ENCODE results near the gene TMEM272. TPM values are rescaled to one million over a fixed set of nuclear protein-coding genes. Genes with fewer than 3 reads are reported as not detected.

The TMEM272 gene
- total and polyA plus RNA-seq, 2 of the 4 experiments (the other 2 are of a cell fraction) = not detected

DNA sequence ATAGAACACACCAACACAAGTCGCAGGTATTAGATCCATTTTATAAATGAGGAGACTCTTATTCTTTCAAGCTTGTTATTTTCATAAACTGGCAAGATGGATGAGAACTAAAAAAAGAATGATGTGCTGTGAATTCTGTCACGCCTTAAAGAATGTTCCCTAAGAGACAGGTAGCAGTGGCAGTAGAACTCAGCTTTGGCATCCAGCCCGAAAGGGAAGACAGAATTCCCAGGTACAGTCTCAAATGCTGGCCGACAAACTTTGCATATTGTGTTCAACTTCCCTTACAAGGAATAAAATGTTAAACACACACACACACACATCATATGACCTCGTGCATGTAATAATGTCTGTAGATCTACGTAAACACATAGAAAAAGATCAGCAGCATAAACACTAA lies 3.2 kb downstream of the TMEM272 start:
- H3K4ac ChIP-seq (ENCODE audit: low read depth, low read length) = no peak overlapping the region
- H3K36me3 ChIP-seq (ENCODE audit: control insufficient read depth, insufficient read depth, low read length) = no peaks in the 10 kb centered on the region
- H3K4me1 ChIP-seq (ENCODE audit: control insufficient read depth, insufficient read depth, low read length) = no peaks in the 10 kb centered on the region
- no CpG with 5 or more reads among the region's 6 CpGs for WGBS, 2 experiments (ENCODE audit: extremely low coverage in 2 of 2, insufficient read length in 1 of 2)
- no peak overlapping the region for H4K91ac ChIP-seq (ENCODE audit: insufficient read depth, low read depth, low read length)
- no peak overlapping the region for H4K8ac ChIP-seq (ENCODE audit: low read depth in 2 of 2, low read length in 2 of 2)
- no peaks in the 10 kb centered on the region for H4K20me1 ChIP-seq (ENCODE audit: insufficient read depth, low read length)
- no peaks in the 10 kb centered on the region for H3K79me1 ChIP-seq (ENCODE audit: low read depth in 1 of 2, low read length in 2 of 2)
- H3K4me2 ChIP-seq (ENCODE audit: low read depth, low read length) = no peak overlapping the region
- H2BK5ac ChIP-seq (ENCODE audit: low read depth, low read length, poor library complexity, severe bottlenecking) = no peak overlapping the region
- no peak overlapping the region for H3K27ac ChIP-seq (ENCODE audit: insufficient read depth, low read length)
- DNase-seq = no peak
- no peak overlapping the region for H2AK9ac ChIP-seq (replicated peaks; ENCODE audit: low read depth, low read length, poor library complexity)
- dilution Hi-C loops (cut with HindIII; ENCODE audit: low sequenced_read_pairs, unreplicated experiment) (no loop called here), in situ Hi-C loops (cut with MboI; ENCODE audit: low sequenced_read_pairs) (no loop called here), intact Hi-C loops (cut with micrococcal nuclease) (no loop called here)
- BruUV-seq (replicated peaks) = no TSS peak
- H2AFZ ChIP-seq (replicated peaks; ENCODE audit: low read length, poor library complexity) = no peak overlapping the region
- H3K9ac ChIP-seq (ENCODE audit: low read depth, low read length) = no peak overlapping the region
- peaks cover 38% of the 10 kb centered on the region for H3K27me3 ChIP-seq (ENCODE audit: control insufficient read depth, insufficient read depth, low read length)
- H2BK20ac ChIP-seq (ENCODE audit: low read depth, low read length) = no peak overlapping the region
- H3K56ac ChIP-seq (ENCODE audit: extremely low read depth, insufficient read depth, low read length) = no peak overlapping the region
- CTCF ChIA-PET = no interaction called here
- no peak overlapping the region for H3K4me3 ChIP-seq (ENCODE audit: insufficient read depth, low read depth, low read length)
- H2AK5ac ChIP-seq (ENCODE audit: low read depth, low read length) = no peak overlapping the region
- no peaks in the 10 kb centered on the region for H3K9me3 ChIP-seq (ENCODE audit: control insufficient read depth, insufficient read depth, low read length)
- H3K9me1 ChIP-seq (ENCODE audit: insufficient read depth, low read length) = no peaks in the 10 kb centered on the region
- no peak overlapping the region for H2BK15ac ChIP-seq (ENCODE audit: low read depth, low read length)
- H3K23ac ChIP-seq (ENCODE audit: low read depth, low read length) = no peak overlapping the region
- TF ChIP-seq BHLHE40 (IDR thresholded peaks at IDR 0.05; ENCODE audit: low read depth, low read length) = no peak
- TF ChIP-seq SMC3 (IDR thresholded peaks at IDR 0.05; ENCODE audit: low read depth, low read length) = no peak
- TF ChIP-seq MXI1 (IDR thresholded peaks at IDR 0.05; ENCODE audit: borderline replicate concordance, low read depth, low read length) = no peak
- no peak for TF ChIP-seq NFE2L2 (IDR thresholded peaks at IDR 0.05; ENCODE audit: low read depth, low read length)
- no peak for TF ChIP-seq ELK1 (IDR thresholded peaks at IDR 0.05; ENCODE audit: borderline replicate concordance, low read depth, low read length)
- no peak for TF ChIP-seq MAFK (IDR thresholded peaks at IDR 0.05; ENCODE audit: low read depth, low read length)
- TF ChIP-seq MAZ (IDR thresholded peaks at IDR 0.05; ENCODE audit: borderline replicate concordance, low read depth, low read length) = no peak
- TF ChIP-seq CHD1 (IDR thresholded peaks at IDR 0.05; ENCODE audit: low read depth, low read length) = no peak
- TF ChIP-seq RFX5 (IDR thresholded peaks at IDR 0.05; ENCODE audit: low read depth, low read length) = no peak
- no peak for TF ChIP-seq POLR2A (IDR thresholded peaks at IDR 0.05; ENCODE audit: low read depth, low read length)
- no peak for TF ChIP-seq FOS (IDR thresholded peaks at IDR 0.05; ENCODE audit: low read depth, low read length)
- no peak for TF ChIP-seq CEBPB (IDR thresholded peaks at IDR 0.05; ENCODE audit: low read depth, low read length)
- no peak overlapping the region for H2BK120ac ChIP-seq (ENCODE audit: low read depth, low read length)
- no peak for ATAC-seq (ENCODE audit: low read depth)
- H3K18ac ChIP-seq (ENCODE audit: low read depth, low read length) = no peak overlapping the region
- H3K14ac ChIP-seq (replicated peaks; ENCODE audit: low read depth, low read length) = no peak overlapping the region
- no peak overlapping the region for H4K5ac ChIP-seq (ENCODE audit: low read depth, low read length)
- POLR2A ChIA-PET (ENCODE audit: unreplicated experiment) = no interaction called here
